ENCODE results near the gene BHLHE40. TPM values are rescaled to one million over a fixed set of nuclear protein-coding genes. Genes with fewer than 3 reads are reported as not detected.

Gene BHLHE40
- total and polyA plus RNA-seq, 7 experiments from 2014 or later: 0.82 to 383 (median 4.3) TPM

- Histone ChIP-seq H3K4me1 (ENCODE audit: control insufficient read depth in 2 of 2, insufficient read depth in 2 of 2, low read length in 2 of 2) (peaks cover 0 to 42% of the 10 kb centered on the region in 2 donors), H3K27ac (ENCODE audit: low read depth, low read length) (no peak overlapping the region), H3K27me3 (ENCODE audit: control insufficient read depth in 2 of 2, insufficient read depth in 2 of 2, low read length in 2 of 2) (no peaks in the 10 kb centered on the region), H3K36me3 (ENCODE audit: control insufficient read depth in 2 of 3, insufficient read depth in 3 of 3, low read length in 3 of 3) (no peaks in the 10 kb centered on the region), H3K9me3 (ENCODE audit: control insufficient read depth in 2 of 3, low read length in 3 of 3) (no peaks in the 10 kb centered on the region), H3K4me3 (ENCODE audit: low read length) (no peak overlapping the region)
- CTCF ChIA-PET: no interaction called here
- ATAC-seq (no peak), DNase-seq (no peak)
- Mint-ChIP-seq H3K36me3 (peaks cover 0 to 10% (median 0%) of the 10 kb centered on the region in 5 donors), H3K4me3 (no peak overlapping the region), H3K4me1 (peaks cover 7 to 73% (median 19%) of the 10 kb centered on the region in 7 donors), H3K27me3 (peaks cover 0 to 8% (median 0%) of the 10 kb centered on the region in 5 donors), H3K9me3 (peaks cover 0 to 2% (median 0%) of the 10 kb centered on the region in 11 donors), H3K27ac (no peak overlapping the region)
- POLR2A ChIA-PET: no interaction called here
- intact Hi-C loops (cut with micrococcal nuclease): loop anchor here in 1 of 2 donors (5.0 kb wide), 2 partner anchors 178 to 517 kb away; partner anchors contain the start of genes EDEM1 and ITPR1
Observed at GRCh38 chr3:5009506-5010109, 30.4 kb downstream of the BHLHE40 start.

GRCh38 chr3:5010140-5010539 lies 30.9 kb downstream of the BHLHE40 start:
- CTCF ChIA-PET: no interaction called here
- no peak overlapping the region for H3K4me3 ChIP-seq (ENCODE audit: low read length)
- peaks cover 0 to 42% of the 10 kb centered on the region in 2 donors for H3K4me1 ChIP-seq (ENCODE audit: control insufficient read depth in 2 of 2, insufficient read depth in 2 of 2, low read length in 2 of 2)

GRCh38 chr3:5010706-5011554 lies 31.7 kb downstream of the BHLHE40 start:
- peaks cover 7 to 73% (median 22%) of the 10 kb centered on the region in 7 donors for H3K4me1 Mint-ChIP-seq

More at GRCh38 chr3:5010140-5010539, 30.9 kb downstream of the BHLHE40 start:
- POLR2A ChIA-PET: no interaction called here
- H3K27ac ChIP-seq (ENCODE audit: low read depth, low read length): no peak overlapping the region
- no peaks in the 10 kb centered on the region for H3K36me3 ChIP-seq (ENCODE audit: control insufficient read depth in 2 of 3, insufficient read depth in 3 of 3, low read length in 3 of 3)
- no peaks in the 10 kb centered on the region for H3K9me3 ChIP-seq (ENCODE audit: control insufficient read depth in 2 of 3, low read length in 3 of 3)
- ATAC-seq (no peak), DNase-seq (no peak)
- Mint-ChIP-seq H3K36me3 (peaks cover 0 to 12% (median 0%) of the 10 kb centered on the region in 5 donors), H3K9me3 (peaks cover 0 to 2% (median 0%) of the 10 kb centered on the region in 11 donors), H3K27ac (no peak overlapping the region), H3K4me3 (no peak overlapping the region), H3K27me3 (peaks cover 0 to 8% (median 0%) of the 10 kb centered on the region in 5 donors), H3K4me1 (peaks cover 7 to 74% (median 22%) of the 10 kb centered on the region in 7 donors)
- H3K27me3 ChIP-seq (ENCODE audit: control insufficient read depth in 2 of 2, insufficient read depth in 2 of 2, low read length in 2 of 2): no peaks in the 10 kb centered on the region
- intact Hi-C loops (cut with micrococcal nuclease): no loop called here

GRCh38 chr3:5011555-5012256 lies 32.5 kb downstream of the BHLHE40 start:
- Histone ChIP-seq H3K36me3 (ENCODE audit: control insufficient read depth in 2 of 3, insufficient read depth in 3 of 3, low read length in 3 of 3) (no peaks in the 10 kb centered on the region), H3K4me3 (ENCODE audit: low read length) (no peak overlapping the region), H3K27ac (ENCODE audit: low read depth, low read length) (no peak overlapping the region), H3K4me1 (ENCODE audit: control insufficient read depth in 2 of 2, insufficient read depth in 2 of 2, low read length in 2 of 2) (peaks cover 0 to 43% of the 10 kb centered on the region in 2 donors), H3K9me3 (ENCODE audit: control insufficient read depth in 2 of 3, low read length in 3 of 3) (no peaks in the 10 kb centered on the region), H3K27me3 (ENCODE audit: control insufficient read depth in 2 of 2, insufficient read depth in 2 of 2, low read length in 2 of 2) (no peaks in the 10 kb centered on the region)
- intact Hi-C loops (cut with micrococcal nuclease): no loop called here
- Mint-ChIP-seq H3K27ac (peak overlapping the region in 1 of 9 donors; percentile 83), H3K9me3 (peaks cover 0 to 2% (median 0%) of the 10 kb centered on the region in 11 donors), H3K27me3 (peaks cover 0 to 8% (median 0%) of the 10 kb centered on the region in 5 donors), H3K4me3 (peak overlapping the region in 2 of 10 donors; percentile 7 to 65), H3K36me3 (peaks cover 0 to 11% (median 0%) of the 10 kb centered on the region in 5 donors), H3K4me1 (peaks cover 10 to 74% (median 23%) of the 10 kb centered on the region in 7 donors)
- ChIA-PET POLR2A (interaction anchor here (0.7 kb wide), 1 partner anchor 33 kb away, joined by 3 read pairs; no protein-coding TSS in a partner anchor), CTCF (interaction anchor here (0.6 kb wide), 1 partner anchor 285 kb away, joined by 3 read pairs; no protein-coding TSS in a partner anchor)
- ATAC-seq (peak; percentile 60), DNase-seq (no peak)

More at GRCh38 chr3:5010706-5011554, 31.7 kb downstream of the BHLHE40 start:
- H3K4me3 Mint-ChIP-seq: peak overlapping the region in 1 of 10 donors; percentile 66
- H3K36me3 Mint-ChIP-seq: peaks cover 0 to 13% (median 0%) of the 10 kb centered on the region in 5 donors
- no peaks in the 10 kb centered on the region for H3K9me3 ChIP-seq (ENCODE audit: control insufficient read depth in 2 of 3, low read length in 3 of 3)
- ChIA-PET POLR2A (interaction anchor here (0.7 kb wide), 1 partner anchor 33 kb away, joined by 3 read pairs; no protein-coding TSS in a partner anchor), CTCF (no interaction called here)
- H3K9me3 Mint-ChIP-seq: peaks cover 0 to 2% (median 0%) of the 10 kb centered on the region in 11 donors
- intact Hi-C loops (cut with micrococcal nuclease): no loop called here
- DNase-seq: no peak
- no peaks in the 10 kb centered on the region for H3K36me3 ChIP-seq (ENCODE audit: control insufficient read depth in 2 of 3, insufficient read depth in 3 of 3, low read length in 3 of 3)
- peak overlapping the region in 1 of 9 donors; percentile 90 for H3K27ac Mint-ChIP-seq
- no peak overlapping the region for H3K27ac ChIP-seq (ENCODE audit: low read depth, low read length)
- H3K27me3 ChIP-seq (ENCODE audit: control insufficient read depth in 2 of 2, insufficient read depth in 2 of 2, low read length in 2 of 2): no peaks in the 10 kb centered on the region
- peaks cover 0 to 8% (median 0%) of the 10 kb centered on the region in 5 donors for H3K27me3 Mint-ChIP-seq
- no peak for ATAC-seq
- no peak overlapping the region for H3K4me3 ChIP-seq (ENCODE audit: low read length)
- peaks cover 0 to 44% of the 10 kb centered on the region in 2 donors for H3K4me1 ChIP-seq (ENCODE audit: control insufficient read depth in 2 of 2, insufficient read depth in 2 of 2, low read length in 2 of 2)

GRCh38 chr3:5012367-5012766 lies 33.1 kb downstream of the BHLHE40 start:
- no peaks in the 10 kb centered on the region for H3K9me3 ChIP-seq (ENCODE audit: control insufficient read depth in 2 of 3, low read length in 3 of 3)
- POLR2A ChIA-PET: no interaction called here
- Mint-ChIP-seq H3K4me1 (peaks cover 13 to 74% (median 23%) of the 10 kb centered on the region in 7 donors), H3K4me3 (peak overlapping the region in 1 of 10 donors; percentile 65), H3K27me3 (peaks cover 0 to 5% (median 0%) of the 10 kb centered on the region in 5 donors), H3K36me3 (peaks cover 0 to 14% (median 0%) of the 10 kb centered on the region in 5 donors), H3K27ac (peak overlapping the region in 2 of 9 donors; percentile 27 to 83), H3K9me3 (peaks cover 0 to 2% (median 0%) of the 10 kb centered on the region in 11 donors)
- CTCF ChIA-PET: interaction anchor here (0.6 kb wide), 1 partner anchor 286 kb away, joined by 3 read pairs; no protein-coding TSS in a partner anchor
- no peaks in the 10 kb centered on the region for H3K36me3 ChIP-seq (ENCODE audit: control insufficient read depth in 2 of 3, insufficient read depth in 3 of 3, low read length in 3 of 3)
- no peak overlapping the region for H3K4me3 ChIP-seq (ENCODE audit: low read length)
- DNase-seq (no peak), ATAC-seq (no peak)
- intact Hi-C loops (cut with micrococcal nuclease): no loop called here
- H3K4me1 ChIP-seq (ENCODE audit: control insufficient read depth in 2 of 2, insufficient read depth in 2 of 2, low read length in 2 of 2): peaks cover 0 to 41% of the 10 kb centered on the region in 2 donors
- H3K27ac ChIP-seq (ENCODE audit: low read depth, low read length): no peak overlapping the region
- H3K27me3 ChIP-seq (ENCODE audit: control insufficient read depth in 2 of 2, insufficient read depth in 2 of 2, low read length in 2 of 2): no peaks in the 10 kb centered on the region
